ENCODE measurements around the gene FTO. TPM values are rescaled to one million over a fixed set of nuclear protein-coding genes. Genes with fewer than 3 reads are reported as not detected.
A peak's percentile ranks its signal among the peaks of the same experiment; 100 is the strongest.

The FTO gene
- total RNA-seq, 2 donors from 2014 or later, result 73.6 to 90.6 TPM

DNA sequence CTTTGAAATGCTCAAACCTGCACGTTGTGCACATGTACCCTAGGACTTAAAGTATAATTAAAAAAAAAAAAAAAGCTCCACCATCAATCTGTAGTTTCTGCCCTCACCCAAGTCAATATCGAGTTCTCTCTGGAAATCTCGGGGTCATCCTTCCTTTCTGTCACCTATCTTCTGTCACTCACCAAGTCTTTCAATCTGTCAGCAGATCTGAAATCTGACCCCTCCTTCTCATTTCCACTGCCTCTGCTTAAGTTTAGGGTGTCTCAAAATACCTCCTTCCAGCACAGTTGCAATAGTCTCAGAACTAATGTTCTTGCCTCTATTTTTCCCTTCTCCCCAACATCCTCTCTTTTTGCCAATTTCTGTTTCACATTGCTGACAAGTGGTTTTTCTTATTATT is 32.3 kb downstream of the FTO start:
- TF ChIP-seq, protein P1, sequence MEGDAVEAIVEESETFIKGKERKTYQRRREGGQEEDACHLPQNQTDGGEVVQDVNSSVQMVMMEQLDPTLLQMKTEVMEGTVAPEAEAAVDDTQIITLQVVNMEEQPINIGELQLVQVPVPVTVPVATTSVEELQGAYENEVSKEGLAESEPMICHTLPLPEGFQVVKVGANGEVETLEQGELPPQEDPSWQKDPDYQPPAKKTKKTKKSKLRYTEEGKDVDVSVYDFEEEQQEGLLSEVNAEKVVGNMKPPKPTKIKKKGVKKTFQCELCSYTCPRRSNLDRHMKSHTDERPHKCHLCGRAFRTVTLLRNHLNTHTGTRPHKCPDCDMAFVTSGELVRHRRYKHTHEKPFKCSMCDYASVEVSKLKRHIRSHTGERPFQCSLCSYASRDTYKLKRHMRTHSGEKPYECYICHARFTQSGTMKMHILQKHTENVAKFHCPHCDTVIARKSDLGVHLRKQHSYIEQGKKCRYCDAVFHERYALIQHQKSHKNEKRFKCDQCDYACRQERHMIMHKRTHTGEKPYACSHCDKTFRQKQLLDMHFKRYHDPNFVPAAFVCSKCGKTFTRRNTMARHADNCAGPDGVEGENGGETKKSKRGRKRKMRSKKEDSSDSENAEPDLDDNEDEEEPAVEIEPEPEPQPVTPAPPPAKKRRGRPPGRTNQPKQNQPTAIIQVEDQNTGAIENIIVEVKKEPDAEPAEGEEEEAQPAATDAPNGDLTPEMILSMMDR (IDR thresholded peaks at IDR 0.05), result no peak
- no peak overlapping the region for H3K27ac ChIP-seq
- no peaks in the 10 kb centered on the region for H3K9me3 ChIP-seq
- H3K36me3 ChIP-seq, result no peaks in the 10 kb centered on the region
- no peak for DNase-seq (ENCODE audit: low spot score)
- H3K27me3 ChIP-seq, result no peaks in the 10 kb centered on the region
- H3K4me3 ChIP-seq, result no peak overlapping the region
- peaks cover 0 to 12% of the 10 kb centered on the region in 2 donors for H3K4me1 ChIP-seq

DNA sequence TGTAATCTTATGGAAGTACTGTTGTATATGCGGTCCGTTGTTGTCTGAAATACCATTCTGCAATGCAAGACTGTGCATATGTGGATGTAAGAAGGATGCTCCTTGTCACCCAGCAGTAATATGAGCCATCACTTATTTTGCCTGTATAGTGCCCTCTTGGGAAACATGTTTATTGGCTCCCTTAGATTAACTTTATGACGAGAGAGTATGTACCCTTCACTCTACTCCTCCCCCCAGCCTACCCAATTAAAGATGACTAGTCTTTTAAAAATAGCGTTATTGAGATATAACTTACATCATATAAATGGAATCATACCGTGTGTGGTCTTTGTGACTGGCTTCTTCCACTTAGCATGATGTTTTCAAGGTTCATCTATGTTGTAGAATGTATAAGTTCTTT is 33.6 kb downstream of the FTO start:
- no peaks in the 10 kb centered on the region for H3K9me3 ChIP-seq
- TF ChIP-seq, protein P1 (IDR thresholded peaks at IDR 0.05), result no peak
- no peak overlapping the region for H3K27ac ChIP-seq
- H3K27me3 ChIP-seq, result no peaks in the 10 kb centered on the region
- H3K4me1 ChIP-seq, result peaks cover 0 to 6% of the 10 kb centered on the region in 2 donors
- no peaks in the 10 kb centered on the region for H3K36me3 ChIP-seq
- no peak for DNase-seq (ENCODE audit: low spot score)
- no peak overlapping the region for H3K4me3 ChIP-seq

DNA sequence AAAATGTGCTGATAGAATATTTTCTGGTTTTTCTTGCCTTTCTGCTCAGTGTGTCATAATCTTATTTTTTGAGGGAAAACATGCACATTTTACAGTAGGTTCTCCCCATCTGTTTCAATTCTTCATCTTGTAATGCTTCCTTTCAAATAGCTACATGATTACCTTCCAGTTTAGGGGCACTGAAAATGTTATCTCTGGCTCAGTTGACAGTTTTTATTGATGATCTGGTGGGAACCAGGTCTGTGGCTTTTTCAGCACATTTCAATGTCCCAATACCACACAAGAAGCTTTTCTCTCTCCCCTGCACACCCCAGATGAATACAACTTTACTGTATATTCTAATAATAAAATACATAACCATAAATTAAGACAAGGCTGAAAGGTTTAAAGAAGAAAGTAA is 36.5 kb downstream of the FTO start:
- peaks cover 0 to 15% of the 10 kb centered on the region in 2 donors for H3K4me1 ChIP-seq
- no peak for DNase-seq (ENCODE audit: low spot score)
- H3K27me3 ChIP-seq, result no peaks in the 10 kb centered on the region
- no peak overlapping the region for H3K4me3 ChIP-seq
- H3K36me3 ChIP-seq, result no peaks in the 10 kb centered on the region
- TF ChIP-seq, protein P1 (IDR thresholded peaks at IDR 0.05), result no peak
- H3K27ac ChIP-seq, result no peak overlapping the region
- H3K9me3 ChIP-seq, result no peaks in the 10 kb centered on the region

DNA sequence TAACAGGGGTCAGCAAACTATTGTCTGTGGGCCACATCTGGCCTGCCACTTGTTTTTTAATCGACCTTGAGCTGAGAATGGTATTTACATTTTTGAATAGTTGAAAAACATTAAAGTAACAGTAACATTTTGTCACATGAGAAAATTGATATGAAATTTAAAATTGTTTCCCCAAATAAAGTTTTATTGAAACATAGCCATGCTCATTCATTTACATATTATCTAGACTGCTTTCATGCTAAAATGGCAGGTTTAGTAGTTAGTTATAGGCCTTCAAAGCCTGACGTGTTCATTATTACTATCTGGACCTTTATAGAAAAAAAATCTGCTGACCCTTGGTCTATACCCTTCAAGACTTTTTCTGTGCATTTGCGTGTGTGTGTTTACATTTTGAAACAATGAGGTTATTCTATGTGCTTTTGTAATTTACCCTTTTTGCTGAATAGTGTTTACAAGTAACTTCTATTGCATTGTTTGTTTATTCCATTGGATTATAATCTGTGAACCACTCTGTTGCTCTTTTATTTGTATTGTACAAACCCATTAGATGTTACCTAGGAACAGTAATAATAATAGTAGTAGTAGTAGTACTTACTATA is 37.1 kb downstream of the FTO start:
- Histone ChIP-seq H3K36me3 (no peaks in the 10 kb centered on the region), H3K27ac (no peak overlapping the region), H3K27me3 (no peaks in the 10 kb centered on the region), H3K9me3 (no peaks in the 10 kb centered on the region), H3K4me1 (peaks cover 0 to 21% of the 10 kb centered on the region in 2 donors), H3K4me3 (no peak overlapping the region)
- TF ChIP-seq, protein P1 (IDR thresholded peaks at IDR 0.05), result no peak
- DNase-seq (ENCODE audit: low spot score), result no peak

DNA sequence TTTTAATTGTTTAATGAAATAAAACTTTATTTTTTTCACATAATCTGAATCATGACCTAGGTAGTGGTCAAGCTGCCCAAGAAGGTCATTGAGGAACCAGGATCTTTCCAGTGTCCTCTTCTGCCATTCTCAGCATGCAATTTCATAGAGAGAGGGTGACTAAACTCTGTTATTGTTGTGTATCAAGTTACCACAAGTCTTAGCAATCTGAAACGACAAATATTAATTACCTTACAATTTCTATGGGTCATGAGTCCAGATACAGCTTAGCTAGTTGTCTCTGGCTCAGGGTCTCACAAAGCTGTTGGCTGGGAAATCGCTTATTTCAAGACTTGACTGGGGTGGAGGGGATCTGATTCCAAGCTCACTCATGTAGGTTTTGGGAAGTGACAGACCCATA is 37.6 kb downstream of the FTO start:
- DNase-seq (ENCODE audit: low spot score), result no peak
- no peaks in the 10 kb centered on the region for H3K36me3 ChIP-seq
- H3K4me3 ChIP-seq, result no peak overlapping the region
- no peaks in the 10 kb centered on the region for H3K9me3 ChIP-seq
- TF ChIP-seq, protein P1 (IDR thresholded peaks at IDR 0.05), result no peak
- no peak overlapping the region for H3K27ac ChIP-seq
- H3K27me3 ChIP-seq, result no peaks in the 10 kb centered on the region
- peaks cover 0 to 22% of the 10 kb centered on the region in 2 donors for H3K4me1 ChIP-seq

DNA sequence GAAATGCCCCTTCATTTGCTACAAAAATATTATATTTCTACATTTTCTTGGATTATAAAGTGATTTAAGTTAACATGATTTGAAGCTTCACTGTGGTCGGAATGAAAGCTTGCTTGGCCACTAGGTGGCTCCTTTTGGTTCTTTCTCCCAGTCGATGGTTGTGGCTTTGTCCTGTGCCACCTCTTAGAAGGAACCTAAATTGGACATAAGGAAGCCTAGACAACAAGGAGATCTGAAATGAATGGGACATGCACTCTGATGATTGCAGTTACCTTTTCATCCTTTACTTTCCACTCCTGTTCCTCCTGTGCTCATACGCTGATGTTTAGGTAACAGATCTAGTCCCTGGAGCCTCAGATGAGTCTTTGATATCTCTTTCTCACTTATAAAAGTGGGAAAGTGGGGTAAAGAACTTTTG is 39.2 kb downstream of the FTO start:
- no peak for DNase-seq (ENCODE audit: low spot score)
- H3K9me3 ChIP-seq, result no peaks in the 10 kb centered on the region

More for the DNA sequence above, 39.2 kb downstream of the FTO start:
- no peak overlapping the region for H3K27ac ChIP-seq
- no peak overlapping the region for H3K4me3 ChIP-seq
- H3K4me1 ChIP-seq, result peaks cover 0 to 22% of the 10 kb centered on the region in 2 donors
- TF ChIP-seq, protein P1 (IDR thresholded peaks at IDR 0.05), result peak; percentile 41 to 58
- no peaks in the 10 kb centered on the region for H3K27me3 ChIP-seq
- no peaks in the 10 kb centered on the region for H3K36me3 ChIP-seq

Measured in right atrium auricular region (tissue), 2 donors.